ENCODE measurements around the gene HAT1.
"Not testable (repeated sequence)": the region's sequence is repeated elsewhere in the genome, so short reads cannot be mapped to it uniquely, and the experiment has no call there.

The HAT1 gene, protein sequence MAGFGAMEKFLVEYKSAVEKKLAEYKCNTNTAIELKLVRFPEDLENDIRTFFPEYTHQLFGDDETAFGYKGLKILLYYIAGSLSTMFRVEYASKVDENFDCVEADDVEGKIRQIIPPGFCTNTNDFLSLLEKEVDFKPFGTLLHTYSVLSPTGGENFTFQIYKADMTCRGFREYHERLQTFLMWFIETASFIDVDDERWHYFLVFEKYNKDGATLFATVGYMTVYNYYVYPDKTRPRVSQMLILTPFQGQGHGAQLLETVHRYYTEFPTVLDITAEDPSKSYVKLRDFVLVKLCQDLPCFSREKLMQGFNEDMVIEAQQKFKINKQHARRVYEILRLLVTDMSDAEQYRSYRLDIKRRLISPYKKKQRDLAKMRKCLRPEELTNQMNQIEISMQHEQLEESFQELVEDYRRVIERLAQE

DNA sequence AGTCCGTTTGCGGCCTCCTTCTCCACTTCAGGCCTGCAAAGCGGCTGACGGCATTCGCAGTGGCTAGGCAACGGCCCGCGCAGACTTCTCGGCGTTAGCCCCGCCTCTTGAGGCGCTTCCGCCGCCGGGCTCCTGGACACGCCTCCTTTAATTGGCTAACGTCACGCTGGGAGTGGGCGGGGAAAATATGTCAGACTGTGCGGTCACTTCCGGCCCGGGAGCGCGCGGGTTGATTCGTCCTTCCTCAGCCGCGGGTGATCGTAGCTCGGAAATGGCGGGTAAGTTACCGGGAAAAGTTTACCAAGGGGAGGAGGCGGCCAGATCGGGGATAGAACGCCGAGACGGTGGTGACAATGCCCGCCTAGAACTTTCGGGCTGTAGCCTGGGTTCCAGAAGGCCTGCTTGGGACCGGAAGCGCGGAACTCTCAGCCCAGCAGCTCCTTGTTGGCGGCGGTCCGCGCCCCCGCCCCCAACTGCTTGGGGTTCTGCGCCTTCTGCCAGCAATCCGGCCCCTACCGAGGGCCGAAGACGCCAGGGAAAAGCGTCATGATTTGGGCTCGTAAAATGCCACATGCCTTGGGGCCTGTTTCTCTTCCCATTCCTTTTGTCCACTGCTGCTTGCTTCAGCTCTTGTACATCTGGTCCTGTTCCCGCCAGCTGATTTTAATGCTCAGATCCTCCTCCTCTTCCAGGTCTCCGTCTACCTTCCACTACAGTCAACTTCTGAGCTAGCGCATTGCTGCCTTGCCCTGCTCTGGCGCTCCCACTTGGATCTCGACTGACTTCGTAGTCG is at the start of gene HAT1:
HAT1 (plus strand) TSS at position 232 of the 793 bp plus-strand sequence; CDS start at position 272, 40 bp downstream.
- peak; percentile 96 for DNase-seq

DNA sequence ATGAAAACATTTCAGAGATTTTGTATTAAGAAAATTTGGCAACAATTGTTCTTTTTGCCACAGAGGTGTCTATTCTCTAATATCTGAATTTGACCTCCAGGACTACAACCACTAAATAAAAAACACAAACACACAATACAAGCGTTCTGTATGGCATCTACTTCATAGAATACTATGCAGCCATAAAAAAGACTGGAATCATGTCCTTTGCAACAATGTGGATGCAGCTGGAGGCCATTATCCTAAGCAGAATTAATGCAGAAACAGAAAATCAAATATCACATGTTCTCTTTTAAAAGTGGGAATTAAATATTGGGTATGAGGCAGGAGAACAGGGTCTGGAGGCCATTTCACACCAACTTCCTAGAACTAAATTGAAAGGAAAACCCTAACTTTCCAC is 47.7 kb upstream of the HAT1 start:
- DNase-seq, result no peak

DNA sequence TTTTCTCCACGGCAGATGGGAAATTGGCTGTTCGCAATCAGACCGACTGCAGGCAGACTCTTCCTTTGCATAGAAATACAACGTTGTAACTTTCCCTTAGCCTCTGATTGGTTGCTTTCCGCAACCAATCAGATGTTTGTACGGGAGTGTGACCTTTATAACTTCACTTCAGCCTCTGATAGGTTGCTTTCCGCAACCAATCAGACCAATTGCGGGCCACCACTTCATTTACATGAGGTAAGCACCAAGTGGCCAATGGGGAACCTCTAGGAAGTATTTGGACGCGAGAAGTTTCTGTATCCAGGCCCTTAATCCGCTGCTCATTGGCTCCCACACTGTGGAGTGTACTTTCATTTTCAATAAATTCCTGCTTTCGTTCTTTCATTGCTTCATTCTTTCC is 47.3 kb upstream of the HAT1 start:
- DNase-seq, result no peak

DNA sequence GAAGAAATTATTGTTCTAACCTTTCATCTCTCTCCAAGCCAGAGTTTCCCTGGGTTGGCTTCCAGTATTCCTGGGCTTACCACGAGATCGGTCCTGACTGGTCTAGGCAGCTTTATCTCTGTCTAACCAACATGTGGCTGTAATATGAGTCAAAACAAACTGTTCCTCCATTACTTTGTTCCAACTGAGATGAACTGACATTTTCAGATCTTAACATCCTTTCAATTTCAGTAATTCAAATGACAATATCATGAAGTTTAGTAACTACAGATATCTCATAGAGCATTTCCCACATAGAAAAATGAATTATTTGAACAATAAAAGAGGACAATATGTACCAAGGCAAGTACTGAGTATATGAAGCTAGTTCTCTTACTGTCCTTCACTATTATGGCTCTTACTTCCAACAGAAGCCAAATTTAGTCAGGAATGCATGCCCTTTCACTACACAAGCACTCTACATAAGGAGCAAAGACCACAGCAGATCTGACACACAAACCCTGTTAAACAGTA is 43.7 kb upstream of the HAT1 start:
- DNase-seq, result peak; percentile 36

DNA sequence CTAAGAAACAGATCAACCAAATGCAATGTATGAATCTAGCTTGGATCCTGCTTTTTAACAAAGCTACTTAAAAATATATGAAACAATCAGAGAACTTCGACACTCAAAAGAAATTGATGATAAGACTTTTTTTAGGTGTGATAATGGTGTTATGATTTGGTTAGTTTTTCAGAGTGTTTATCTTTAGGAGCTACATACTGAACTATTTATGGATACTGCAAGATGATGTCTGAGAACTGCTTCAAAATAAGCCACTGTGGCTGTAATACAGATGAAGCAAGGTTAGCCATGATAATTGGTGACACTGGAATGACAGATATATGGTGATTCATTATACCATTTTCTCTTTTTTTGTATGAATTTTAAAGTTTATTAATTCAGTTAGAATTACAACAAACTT is 42.4 kb upstream of the HAT1 start:
- no peak for DNase-seq

DNA sequence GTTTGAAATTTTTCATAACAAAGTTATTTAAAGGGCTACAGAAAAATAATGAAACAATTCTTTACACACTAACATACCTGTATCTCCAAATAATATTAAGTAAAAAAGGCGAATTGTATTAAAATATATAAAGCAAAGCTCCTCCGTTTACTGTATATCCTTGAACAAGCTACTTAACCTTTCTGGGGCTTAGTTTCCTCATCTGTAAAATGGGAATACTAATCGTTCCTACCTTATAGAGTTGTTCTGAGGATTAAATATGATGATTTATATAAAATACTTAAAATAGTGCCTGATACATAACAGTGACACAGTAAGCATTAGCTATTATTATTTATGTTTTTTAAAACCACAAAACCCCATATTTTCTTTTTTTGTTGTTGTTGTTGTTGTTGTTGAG is 41.5 kb upstream of the HAT1 start:
- DNase-seq, result no peak

DNA sequence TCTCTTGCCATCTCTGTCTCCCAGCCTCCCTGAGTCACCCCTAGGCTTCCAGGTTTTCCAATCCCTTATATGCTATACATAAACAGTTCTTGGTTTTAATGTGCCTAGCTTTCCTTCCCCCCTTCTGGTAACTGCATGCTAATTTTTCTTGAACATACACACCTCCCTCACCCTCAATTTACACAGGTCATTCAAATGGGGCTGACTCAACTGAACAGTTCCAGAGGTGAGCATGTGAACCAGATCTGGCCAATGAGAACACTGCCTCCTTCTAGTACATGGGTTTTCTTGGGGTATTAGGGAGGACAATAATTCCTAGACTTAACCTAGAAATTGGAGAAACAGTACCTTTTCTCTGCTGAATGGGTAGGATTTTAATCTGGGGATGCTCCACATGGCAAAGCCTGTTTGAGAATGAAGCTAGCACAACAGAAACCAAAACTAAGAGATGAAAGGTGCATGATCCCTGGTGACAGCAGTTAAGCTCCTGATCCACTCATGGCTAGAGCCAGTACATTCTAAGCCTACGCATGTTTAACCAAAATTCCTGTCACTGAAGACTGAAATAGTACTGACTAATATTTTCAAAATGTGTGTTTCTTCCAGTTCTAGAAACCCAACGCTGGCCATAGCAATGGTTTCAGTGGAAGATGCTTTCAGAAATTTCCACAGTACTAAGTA is 40.0 kb upstream of the HAT1 start:
- no peak for DNase-seq

DNA sequence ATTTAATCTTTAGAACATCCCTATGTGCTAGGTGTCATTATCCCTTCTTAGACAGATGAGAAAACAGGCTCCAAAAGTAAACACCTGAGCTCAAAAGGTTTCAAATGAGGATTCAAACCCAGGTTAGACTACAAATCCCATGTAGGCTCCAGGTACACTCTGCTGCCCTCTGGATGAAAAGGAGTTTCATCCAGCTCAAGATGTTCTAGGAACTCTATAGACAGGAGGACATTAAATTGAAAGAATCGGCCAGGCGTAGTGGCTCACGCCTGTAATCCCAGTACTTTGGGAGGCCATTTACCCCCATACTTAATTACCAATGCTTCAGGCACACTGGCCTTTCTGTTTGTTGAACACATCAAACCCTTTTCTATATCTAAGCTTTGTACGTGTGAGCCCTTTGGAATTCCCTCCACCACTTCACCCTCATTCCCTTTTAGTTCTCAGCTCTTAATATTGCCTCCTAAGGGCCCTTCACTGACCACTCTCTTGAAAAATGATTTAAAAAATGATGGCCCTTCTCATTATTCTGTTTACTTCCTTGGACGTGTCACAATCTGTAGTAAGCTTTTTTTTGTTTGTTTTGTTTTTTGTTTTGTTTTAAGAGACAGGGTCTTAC is 38.9 kb upstream of the HAT1 start:
- no peak for DNase-seq

DNA sequence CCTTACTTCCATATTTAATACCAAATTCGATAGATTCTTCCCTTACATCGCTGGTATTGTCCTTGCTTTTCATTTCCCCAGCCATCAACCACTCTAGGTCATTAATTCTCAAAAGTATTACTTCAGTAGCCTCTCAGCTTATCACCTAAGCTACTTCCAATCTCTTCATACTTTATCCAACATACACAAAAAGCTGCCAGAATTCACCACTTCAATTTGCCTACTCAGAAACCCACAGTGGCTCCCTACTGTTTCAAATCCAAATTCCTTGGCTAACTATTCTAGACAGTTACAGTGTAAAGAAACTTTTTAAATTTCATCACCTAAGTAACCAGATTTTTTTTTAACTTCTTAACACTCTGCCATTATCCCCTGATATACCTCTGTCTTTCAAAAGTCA is 32.9 kb upstream of the HAT1 start:
- no peak for DNase-seq

DNA sequence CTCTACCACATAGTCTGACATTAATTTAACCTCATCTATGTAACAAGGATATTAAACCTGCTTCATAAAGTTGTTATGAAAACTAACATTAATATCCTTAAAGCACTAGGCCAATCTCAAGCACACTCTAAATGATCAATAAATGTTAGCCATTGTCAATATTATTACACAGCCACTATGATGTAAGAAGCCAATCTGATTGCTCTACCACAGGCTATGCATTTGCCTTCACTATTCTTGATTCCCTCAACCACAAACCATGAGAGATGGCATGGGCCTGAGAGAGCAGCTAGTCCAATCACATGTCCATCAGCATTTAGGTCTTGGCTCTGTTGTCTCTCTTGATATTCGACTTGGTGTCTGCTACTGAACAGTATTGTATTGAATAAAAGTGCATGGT is 32.5 kb upstream of the HAT1 start:
- DNase-seq, result no peak

DNA sequence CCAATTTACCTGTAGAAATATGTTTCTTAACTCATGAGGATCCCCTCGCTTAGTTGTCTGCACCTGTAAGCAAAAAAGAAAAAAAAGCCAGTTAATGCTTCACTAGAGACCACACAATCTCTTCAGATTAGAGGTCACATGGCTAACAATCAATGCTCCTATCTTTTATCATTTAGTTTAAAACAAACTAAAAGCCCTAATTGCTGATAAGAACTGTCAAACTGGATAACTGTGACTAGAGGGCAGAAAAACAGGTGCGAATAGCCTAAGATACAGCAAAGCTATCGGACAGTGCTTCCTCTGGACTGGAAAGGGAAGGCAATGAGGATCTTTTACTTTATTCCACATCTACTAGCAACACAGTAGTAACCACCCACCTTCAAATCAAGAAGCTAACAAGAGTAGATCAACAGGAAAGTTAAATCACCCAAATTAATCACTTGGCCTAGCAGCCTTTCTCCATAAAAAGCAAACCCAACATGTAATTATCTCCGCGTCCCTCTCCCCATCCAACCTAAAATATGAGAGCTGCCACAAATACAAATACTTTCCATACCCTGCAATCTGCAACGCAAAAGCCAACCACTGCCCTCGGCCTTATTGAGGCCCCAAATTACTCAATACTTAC is 29.0 kb upstream of the HAT1 start:
- DNase-seq, result no peak

DNA sequence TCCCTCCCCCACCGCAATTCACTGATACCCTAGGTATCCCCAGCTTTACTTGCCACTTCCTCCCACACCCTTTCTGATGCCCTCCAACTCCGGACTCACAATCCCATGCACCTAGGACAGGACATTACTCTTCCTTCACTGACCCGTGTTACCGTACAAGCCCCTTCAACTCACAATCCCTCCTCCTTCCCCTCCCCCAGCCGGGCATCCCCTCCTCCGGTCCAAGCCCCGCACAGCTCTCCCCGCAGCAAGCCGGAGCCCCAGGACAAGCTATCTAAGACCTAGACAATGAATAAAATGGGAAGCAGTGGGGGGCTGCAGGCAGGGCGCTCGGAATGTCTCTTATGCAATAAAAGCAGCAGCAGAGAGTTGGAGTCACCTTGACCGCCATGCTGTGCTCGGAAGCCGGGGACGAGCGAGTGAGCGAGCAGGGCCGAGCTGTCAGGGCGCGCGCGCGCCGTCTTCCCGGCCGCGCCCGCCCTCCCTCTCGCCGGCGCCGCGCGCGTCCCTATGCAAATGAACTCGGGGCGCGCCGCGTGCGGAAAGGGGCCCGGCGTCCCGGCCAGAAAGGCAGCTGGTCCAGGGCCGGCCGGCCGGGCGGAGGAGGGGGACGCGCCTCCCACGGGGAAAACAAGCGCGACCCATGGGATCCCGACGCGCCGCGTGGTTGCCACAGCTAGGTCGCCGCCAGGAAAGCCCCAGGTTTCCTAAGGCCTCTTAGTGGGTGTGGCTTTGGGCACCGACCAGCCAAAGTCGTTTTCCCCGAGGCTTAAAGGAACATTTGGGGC is 28.2 kb upstream of the HAT1 start, which contains the start of gene SLC25A12:
SLC25A12 (minus strand) TSS at position 421 of the 788 bp plus-strand sequence; CDS start at position 391, 30 bp downstream.
- peak; percentile 75 for DNase-seq

DNA sequence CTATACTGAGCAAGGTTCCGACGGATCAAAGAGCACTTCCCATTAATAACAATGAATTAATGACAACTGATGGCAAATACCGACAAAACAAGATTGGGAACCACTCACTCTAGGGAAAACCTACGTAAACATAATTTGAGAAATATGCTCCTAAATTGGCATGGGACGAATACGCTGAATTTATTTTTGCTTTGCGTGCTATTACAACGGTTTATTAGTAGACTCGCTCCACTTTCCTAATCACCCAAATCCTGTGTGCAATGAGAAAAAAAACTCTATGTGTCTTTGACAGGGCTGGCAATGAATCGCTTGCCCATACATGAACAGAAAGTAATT is 27.7 kb upstream of the HAT1 start:
- no peak for DNase-seq

DNA sequence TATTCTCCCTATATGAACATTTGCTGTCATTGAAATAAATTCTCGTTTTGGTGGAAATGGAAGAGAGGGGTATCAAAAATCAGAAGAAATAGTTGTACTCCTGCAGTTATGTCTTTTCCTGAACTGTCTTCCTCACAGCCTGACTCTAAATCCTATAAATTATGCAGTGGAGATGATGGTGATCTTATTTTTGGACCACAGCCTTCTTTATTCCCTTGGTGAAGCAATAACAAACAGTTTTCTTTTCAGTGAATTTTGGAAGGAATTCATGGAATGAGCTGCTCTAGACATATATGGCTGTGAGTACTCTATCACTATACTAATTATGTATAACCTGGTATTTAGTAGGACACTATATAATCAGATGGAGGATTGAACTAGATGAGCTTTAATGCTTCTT is 26.5 kb upstream of the HAT1 start:
- no peak for DNase-seq

DNA sequence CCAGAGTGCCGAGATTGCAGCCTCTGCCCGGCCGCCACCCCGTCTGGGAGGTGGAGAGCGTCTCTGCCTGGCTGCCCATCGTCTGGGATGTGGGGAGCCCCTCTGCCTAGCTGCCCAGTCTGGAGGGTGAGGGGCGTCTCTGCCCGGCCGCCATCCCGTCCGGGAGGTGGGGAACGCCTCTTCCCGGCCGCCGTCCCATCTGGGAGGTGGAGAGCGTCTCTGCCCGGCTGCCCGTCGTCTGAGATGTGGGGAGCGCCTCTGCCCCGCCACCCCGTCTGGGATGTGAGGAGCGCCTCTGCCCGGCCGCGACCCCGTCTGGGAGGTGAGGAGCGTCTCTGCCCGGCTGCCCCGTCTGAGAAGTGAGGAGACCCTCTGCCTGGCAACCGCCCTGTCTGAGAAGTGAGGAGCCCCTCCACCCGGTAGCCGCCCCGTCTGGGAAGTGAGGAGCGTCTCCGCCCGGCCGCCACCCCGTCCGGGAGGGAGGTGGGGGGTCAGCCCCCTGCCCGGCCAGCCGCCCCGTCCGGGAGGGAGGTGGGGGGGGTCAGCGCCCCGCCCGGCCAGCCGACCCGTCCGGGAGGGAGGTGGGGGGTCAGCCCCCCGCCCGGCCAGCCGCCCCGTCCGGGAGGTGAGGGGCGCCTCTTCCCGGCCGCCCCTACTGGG is 22.5 kb upstream of the HAT1 start:
- not testable (repeated sequence) for DNase-seq

DNA sequence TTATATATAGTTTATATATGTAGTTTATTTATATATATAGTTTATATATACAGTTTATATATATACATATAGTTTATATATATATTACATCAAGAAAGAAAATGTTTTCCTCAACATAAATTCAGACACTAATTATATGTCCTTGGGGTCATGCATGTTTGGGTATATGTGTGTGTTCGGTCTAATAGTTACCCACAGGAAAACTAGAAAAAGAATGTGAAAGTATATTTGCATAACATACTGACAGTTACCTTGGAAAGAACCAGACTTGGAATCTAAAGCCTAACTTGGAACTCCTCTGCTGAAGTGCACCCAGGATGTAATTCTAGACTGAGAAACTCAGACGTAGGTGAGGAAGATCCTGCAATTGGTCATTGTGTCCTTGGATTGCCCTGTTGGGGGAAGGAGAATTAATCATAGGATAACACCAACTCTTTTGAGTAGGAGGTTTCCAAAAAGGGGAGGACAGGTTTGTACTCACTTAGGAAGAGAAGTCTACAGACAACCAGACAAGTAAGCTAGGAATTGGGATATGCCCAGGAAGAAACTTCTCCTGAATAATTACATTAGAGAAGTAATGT is 19.3 kb upstream of the HAT1 start:
- DNase-seq, result no peak

DNA sequence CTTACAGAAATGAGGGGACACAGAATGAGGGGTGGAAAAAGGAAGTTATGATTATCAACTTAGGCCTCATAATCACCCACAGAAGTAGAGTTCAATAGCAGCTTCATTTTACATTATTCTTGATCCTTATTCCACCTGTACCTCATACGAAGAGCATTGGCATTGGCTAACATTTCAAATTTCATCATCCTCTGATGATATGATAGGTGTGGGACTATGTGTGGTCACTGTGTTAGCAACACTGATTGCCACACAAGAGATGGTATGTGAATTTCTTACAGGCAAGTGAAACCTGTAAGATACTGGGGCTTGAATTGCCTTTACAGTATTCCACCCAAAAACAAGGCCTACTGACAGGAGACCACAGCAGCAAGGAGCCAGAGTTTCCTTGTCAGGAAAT is 14.0 kb upstream of the HAT1 start:
- DNase-seq, result no peak

DNA sequence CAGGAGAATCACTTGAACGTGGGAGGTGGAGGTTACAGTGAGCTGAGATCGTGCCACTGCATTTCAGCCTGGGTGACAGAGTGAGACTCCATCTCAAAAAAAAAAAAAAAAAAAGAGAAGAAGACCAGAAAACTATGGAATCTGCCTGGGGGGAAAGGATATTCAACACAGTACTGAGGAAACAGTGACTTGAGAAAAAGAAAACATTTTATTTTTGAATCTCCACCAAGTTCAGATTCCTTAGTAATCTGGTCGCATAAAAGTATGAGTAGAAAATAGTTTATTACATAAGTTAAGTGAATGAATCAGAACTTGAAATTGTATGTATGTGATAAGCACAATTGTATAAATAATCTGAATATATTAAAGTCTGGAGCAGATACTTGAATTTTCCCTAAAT is 13.0 kb upstream of the HAT1 start:
- DNase-seq, result peak; percentile 40

DNA sequence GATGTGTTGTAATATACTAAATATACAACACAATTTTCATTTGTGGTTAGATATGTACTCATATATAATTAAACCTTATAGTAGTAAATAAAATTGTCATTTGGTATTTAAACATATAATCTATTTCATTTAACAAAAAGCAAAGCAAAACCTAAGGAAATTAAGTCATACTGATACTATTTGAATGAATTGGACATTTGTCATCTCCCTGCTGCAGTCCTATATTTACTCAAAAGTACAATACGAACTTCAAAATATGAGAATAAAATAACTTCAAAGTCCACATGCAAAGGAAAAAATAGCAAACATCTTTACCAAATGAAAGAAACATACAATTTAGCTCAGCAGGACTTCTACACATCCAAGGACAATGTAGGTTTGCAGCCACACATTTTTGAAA is 11.8 kb upstream of the HAT1 start:
- DNase-seq, result no peak

DNA sequence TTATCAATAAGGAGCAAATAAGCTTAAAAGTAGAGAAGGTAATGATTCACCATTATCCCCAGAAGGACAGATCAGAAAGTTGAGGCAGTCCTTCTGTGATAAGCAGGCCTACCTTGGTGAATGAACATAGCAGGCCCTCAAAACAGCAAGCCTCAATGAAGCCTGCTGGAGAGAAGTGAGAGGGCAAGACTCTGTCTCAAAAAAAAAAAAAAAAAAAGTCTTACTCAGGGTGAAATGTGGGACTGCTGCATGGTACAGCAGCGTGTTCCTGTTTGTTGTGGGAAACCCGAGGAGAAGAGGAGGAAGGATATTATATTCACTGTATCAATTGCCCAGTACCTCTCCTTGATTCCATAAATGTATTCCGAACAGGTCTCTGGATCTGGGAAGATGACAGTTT is 8.7 kb upstream of the HAT1 start:
- DNase-seq, result no peak

DNA sequence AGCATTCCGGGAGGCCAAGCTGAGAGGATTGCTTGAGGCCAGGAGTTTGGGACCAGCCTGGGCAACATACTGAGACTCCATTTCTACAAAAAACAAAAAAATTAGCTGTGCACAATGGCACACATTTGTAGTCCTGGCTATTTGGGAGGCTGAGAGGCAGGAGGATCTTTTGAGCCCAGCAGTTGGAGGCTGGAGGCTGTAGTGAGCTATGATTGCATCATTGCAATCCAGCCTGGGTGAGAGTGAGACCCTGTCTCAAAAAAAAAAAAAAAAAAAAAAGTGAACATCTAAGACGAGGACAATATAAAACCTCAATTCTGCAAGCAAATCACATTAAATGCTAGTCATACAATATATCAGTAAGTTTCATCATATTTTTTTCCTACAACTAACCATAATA is 2.8 kb upstream of the HAT1 start:
- DNase-seq, result no peak

Measured in amniotic stem cell (primary cell).